NCI-H2196 (cell line): ENCODE results near the gene RECQL5.
"Not testable (repeated sequence)": the region's sequence is repeated elsewhere in the genome, so short reads cannot be mapped to it uniquely, and the experiment has no call there.

Experiments
- DNase-seq: peaks from one replicate; lab custom pipeline; 2025; ENCODE audit not compliant: unreplicated experiment; lab: John Stamatoyannopoulos, UW

RECQL5 gene

DNA sequence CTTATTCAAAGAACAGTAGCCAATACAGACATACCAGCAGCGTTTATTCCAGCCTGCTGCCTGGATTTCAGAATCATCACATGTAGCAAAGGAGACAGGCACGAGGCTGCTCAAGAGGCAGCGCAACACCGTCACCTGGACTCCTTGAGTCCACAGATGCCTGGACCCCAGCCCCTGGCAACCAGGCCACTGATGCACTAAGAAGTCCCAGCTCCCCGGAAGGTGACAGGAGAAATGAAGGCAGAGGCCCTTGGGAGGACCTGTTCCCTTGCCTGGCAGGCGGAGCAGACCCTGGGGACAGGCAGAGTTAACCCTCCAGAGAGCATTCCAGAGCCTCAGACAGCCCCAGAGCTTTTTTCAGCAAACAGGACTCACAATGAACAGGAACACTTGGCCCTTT lies 17.3 kb downstream of the RECQL5 start:
- no peak for DNase-seq

GRCh38 chr17:75647921-75648320 lies 19.0 kb downstream of the RECQL5 start:
- no peak for DNase-seq

GRCh38 chr17:75647061-75647460 lies 19.9 kb downstream of the RECQL5 start:
- no peak for DNase-seq

DNA sequence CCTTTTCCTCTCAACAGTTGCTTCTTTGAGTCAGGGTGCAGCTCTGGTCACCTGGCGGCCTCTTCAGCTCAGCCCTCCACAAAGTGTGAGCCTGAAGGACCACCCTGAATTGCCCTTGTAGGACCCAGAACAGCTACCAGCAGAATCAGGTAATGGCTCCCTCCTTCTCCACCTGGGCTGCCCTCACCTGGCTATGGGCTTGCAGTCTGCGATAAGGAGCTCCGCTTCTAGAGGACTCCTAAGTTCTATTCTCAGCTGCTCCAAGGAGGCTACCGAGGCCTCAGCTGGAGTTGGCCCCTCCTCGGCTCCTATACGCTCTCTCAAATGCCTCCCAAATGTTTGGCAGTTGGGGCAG lies 20.3 kb downstream of the RECQL5 start:
- no peak for DNase-seq

DNA sequence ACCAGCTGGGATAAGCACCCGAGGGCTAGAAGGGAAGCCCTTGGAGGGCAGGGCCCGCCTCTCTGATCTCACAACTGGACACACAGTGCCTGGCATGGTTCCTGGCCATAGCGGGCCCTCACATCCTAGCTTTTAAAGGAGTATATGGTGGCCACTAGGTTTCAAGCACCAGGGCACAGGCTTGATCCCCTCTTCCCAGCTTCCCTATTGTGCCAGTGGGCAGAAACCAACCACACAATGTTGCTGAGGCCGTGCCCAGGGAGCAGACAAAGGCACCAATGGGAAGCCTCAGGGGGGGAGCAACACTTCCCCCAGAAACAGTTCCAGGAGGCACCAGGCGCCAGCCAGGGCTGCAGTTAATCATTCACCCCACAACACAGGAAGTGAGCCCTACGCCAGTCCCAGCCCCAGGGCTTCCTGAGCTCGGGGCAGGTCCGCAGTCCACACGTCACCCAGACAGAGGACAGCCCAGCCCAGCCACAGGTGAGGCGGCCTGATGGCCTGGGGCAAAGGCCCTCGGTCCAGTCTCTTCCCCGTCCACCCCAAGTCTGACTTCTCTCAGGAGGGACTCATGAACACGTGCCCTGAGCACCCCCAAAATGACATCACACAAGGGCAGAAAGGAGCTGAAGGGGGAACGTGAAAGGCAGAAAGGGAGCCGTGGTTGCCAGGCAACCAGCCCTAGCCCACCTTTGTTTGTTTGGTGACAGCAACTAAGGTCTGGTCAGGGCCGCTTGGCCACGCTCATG lies 20.9 kb downstream of the RECQL5 start:
- no peak for DNase-seq

DNA sequence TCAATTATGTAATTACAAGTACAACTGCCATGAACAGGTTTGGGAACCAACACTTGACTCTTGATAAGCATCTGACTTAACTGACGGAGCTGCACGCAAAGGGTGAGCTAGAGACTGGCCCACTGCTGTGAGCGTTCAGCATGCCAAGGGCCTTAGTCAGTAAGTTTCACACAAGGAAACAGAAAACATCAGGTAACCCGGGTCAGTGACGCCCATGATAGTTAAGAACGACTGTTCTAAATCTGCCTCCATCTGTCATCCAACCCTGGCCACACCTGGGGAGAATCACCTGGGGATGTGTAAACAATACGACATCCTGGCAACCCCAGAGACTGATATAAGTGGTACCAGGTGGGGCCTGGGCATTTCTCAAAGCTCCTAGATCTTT lies 21.5 kb downstream of the RECQL5 start:
- peak; percentile 45 for DNase-seq

- no peak for DNase-seq
Measured at GRCh38 chr17:75643643-75644017, 23.3 kb downstream of the RECQL5 start.

- no peak for DNase-seq
Measured at GRCh38 chr17:75642784-75643642, 23.9 kb downstream of the RECQL5 start.

DNA sequence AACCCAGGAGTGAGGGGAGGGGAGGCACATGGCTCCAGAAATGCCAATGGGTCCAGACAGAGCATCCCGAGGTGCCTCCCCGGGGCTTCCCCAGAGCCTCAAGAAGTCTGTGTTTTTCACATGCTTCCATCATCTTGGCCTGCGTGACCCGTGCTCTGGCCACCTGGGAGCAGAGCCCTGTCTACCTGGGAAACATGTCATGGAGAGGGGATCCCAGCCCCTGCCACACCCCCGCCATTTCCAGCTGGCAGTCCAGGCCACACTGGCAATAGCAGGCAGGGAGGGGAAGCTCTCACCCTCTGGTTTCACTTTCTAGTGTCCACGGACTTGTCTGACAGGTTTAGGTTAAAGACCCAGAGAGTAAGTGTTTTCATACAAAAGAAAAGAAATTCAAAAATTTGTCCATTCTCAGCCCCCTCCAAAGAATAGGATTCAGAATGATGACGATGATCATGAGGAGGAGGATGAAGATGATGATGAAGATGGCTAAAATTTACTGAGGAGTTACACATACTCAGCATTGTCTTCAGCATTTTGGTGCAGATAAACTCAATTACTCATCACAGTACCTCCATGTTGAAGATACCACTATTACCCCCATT lies 24.7 kb downstream of the RECQL5 start:
- DNase-seq: peak; percentile 28

DNA sequence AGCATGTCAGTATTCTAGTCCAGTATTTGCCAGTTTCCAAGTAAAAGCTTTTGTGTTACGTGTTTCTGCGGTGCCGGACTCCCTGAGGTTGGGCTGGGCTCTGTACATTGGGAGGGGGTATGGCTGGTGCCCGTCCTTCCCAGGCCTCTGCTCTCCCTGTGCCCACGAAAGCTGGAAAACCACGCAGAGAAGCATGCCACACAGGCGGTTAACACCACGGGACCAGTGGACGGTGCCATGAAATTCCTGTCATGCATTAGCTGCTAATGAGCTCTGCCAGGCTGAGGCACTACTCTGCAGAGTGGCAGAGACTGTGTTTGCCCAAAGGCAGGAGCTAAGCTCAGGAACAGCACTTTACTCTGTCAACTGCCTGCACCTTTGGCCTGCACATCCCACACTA lies 25.6 kb downstream of the RECQL5 start:
- DNase-seq: no peak

DNA sequence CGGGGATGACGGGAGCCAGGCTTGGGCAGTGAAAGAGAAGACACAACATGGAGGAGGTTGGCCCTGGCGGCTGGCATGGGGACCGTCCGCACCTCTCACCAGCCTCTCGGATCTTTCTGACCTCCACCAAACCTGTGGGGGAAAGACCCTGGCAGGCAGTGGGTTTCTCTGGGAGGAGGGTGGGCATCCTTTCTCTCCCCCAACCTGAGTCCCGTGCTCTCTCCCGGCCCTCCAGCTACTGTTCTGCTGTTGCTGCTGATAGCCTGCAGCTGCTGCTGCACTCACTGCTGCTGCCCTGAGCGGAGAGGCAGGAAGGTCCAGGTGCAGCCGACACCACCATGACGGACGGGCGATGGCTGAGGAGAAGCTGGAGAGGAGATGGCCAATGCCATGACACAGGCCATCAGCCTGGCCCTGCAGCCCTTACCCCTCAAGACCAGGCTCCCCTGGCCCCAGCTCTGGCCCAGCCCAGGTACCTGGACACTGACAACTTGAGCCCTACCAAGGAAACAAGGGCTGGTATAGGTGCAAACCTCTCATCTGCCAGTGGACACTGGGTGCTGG lies 26.3 kb downstream of the RECQL5 start:
- no peak for DNase-seq

DNA sequence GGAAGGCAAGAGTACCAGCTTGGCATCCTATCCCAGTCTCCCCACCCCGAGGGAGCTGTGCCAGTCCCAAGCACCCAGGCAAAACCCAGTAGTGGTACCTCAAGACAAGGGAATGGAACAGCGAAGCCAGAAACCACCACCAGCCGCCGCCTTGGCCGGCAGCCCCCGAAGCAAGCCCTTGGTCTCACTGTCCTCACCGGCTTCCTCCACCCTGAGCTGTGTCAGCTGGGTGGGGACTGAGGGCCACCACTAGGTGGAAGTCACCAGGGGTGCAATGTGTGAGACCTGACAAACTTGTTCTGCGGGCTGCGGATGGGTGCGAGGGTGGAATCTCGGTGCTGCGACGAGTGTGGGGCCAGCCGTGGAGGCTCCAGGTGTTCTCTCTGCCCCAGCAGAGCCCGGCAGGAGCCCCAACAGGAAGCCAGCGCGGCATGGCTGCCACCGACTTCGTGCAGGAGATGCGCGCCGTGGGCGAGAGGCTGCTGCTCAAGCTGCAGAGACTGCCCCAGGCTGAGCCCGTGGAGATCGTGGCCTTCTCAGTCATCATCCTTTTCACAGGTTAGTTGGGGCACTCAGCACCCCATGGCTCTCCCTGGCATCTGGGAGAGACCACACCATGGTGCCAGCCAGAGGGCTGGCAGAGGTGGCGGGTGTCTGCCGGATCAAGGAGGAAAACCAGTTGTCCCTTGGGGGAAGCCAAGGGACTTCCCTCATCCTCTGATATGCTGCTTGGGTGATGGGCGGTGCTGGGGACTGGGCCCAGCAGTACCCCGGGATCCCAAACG lies 27.0 kb downstream of the RECQL5 start:
- DNase-seq: no peak

DNA sequence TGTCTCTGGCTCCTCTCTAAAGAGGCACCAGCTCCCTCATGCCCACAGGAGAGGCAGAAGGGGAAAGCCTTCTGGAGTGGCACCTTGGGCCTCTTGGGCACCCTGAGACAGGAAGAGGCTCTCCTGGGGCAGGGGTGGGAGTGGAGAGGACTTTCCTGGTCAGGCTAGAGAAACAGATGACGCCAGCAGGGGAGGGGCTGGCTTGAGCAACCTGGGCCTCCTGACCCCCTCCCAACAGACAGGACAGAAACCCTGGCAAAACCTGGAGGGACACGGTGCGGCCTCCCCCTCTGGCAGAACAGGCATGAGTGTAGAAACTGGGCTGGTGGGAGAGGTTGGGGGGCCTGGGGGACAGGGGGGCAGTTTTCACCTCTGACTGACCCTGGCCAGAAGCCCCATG lies 27.6 kb downstream of the RECQL5 start:
- DNase-seq: no peak

- no peak for DNase-seq
Measured at GRCh38 chr17:75638893-75639292, 28.1 kb downstream of the RECQL5 start.

- not testable (repeated sequence) for DNase-seq
Measured at GRCh38 chr17:75638039-75638438, 28.9 kb downstream of the RECQL5 start.

GRCh38 chr17:75637551-75637950 lies 29.4 kb downstream of the RECQL5 start:
- DNase-seq: no peak

DNA sequence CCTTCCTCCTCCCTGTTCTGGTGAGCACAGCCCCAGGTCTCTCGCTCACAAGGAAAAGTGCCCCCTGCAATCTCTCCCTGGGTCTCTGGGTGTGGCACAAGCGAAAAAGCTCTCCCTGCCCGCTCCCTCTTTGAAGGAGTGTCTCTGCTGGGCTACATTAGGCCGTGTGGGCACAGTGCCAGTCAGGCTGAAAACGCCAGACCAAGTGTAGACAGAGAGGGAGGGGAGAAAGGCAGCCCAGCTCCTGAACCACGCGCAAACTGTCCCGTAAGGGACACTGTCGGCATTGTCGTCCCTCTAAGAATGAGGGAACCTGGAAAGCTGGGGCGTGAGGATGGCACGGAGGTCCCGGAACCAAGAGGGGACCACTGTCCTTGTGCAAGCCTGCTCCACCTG lies 29.8 kb downstream of the RECQL5 start:
- DNase-seq: no peak

DNA sequence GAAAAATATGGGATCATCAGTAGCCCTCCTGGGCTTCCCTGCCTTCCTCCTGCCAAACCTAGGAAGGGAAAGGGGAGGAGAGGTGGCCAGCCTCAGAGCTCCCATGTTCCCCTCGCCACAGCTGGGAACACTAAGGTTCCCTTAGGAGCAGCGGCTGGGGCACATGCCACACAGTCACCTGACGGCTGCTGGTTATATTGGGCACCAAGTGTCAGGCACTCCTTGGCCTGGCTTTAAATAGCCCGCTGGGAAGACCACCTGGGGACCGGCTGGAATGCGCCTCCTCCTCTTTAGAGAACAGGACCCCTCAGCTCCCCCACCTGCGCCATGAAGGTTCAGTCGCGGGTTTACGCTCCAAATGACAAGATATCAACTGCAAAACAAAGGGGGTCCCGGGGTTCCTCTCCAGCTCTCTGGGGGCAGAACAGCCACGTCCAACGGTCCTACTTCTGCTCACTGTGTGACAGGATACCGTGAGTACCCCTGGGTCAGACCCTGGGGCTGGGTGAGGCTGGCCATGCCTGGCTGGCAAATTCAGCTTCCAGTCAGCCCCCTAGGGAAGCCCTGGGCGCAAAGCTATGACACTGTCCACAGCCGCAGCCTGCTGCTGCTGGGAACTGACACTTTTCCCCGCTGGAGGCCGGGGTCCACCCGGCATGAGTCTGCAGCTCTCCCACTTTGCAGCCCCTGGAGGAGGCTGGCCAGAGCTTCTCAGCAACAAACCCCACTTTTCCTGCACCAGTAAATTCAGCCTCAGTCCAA lies 30.4 kb downstream of the RECQL5 start:
- DNase-seq: no peak

GRCh38 chr17:75635610-75636202 lies 31.2 kb downstream of the RECQL5 start:
- no peak for DNase-seq
